Esophagus squamous epithelium (tissue), 5 donors: ENCODE results near the gene DHX57. TPM values are rescaled to one million over a fixed set of nuclear protein-coding genes. Genes with fewer than 3 reads are reported as not detected.

ENCODE experiments used
- DNase-seq: peaks from one replicate; lab custom pipeline; 2025; lab: John Stamatoyannopoulos, UW
- H3K27ac ChIP-seq, 4 donors: fragments of 200-600 bp; sonication (generic); one replicate each; pipeline ENCODE4 v1.5.1; 2016 to 2019; ENCODE audit warnings: mild to moderate bottlenecking in 1 of 4
- H3K27me3 ChIP-seq, 4 donors: fragments of 200-600 bp; sonication (generic); 1 replicate in 3 of 4; 2 replicates in 1 of 4; pipeline versions ENCODE4 v1.5.1 to v1.6.0; 2017 to 2021; ENCODE audit warnings: antibody characterized with exemption in 1 of 4
- H3K36me3 ChIP-seq, 3 donors: fragments of 200-600 bp; sonication (generic); one replicate each; pipeline ENCODE4 v1.5.1; 2016 to 2019
- H3K4me1 ChIP-seq, 3 donors: fragments of 200-600 bp; sonication (generic); one replicate each; pipeline ENCODE4 v1.5.1; 2017 to 2019
- H3K4me3 ChIP-seq, 4 donors: fragments of 200-600 bp; sonication (generic); 1 replicate in 3 of 4; 2 replicates in 1 of 4; pipeline ENCODE4 v1.5.1; 2016 to 2019; ENCODE audit warnings: mild to moderate bottlenecking in 2 of 4, moderate library complexity in 1 of 4
- H3K9me3 ChIP-seq, 3 donors: fragments of 200-600 bp; sonication (generic); one replicate each; pipeline ENCODE4 v1.5.1; 2016 to 2019
- CTCF ChIP-seq, 6 experiments: fragments of 450-650 bp in 4 of 6; fragments of 200-600 bp in 2 of 6; sonication (generic) in 2 of 6; IDR thresholded peaks; one replicate each; pipeline ENCODE4 v1.5.1; 2016 to 2019; ENCODE audit warnings: antibody characterized with exemption in 6 of 6, mild to moderate bottlenecking in 4 of 6, moderate library complexity in 4 of 6
- POLR2A ChIP-seq, 4 donors: fragments of 450-650 bp; IDR thresholded peaks; one replicate each; pipeline ENCODE4 v1.6.1; 2017; ENCODE audit warnings: antibody characterized with exemption in 4 of 4, mild to moderate bottlenecking in 4 of 4, moderate library complexity in 3 of 4
- WGBS, 2 donors: methylation state at CpG; one replicate each; pipeline ENCODE4 v1.1.5; 2018; 5-methylcytosine and 5-hydroxymethylcytosine counted together
- intact Hi-C: fragments of 100-400 bp; cut with DNase I; formaldehyde crosslinking; loops from one replicate; pipeline ENCODE4 v1.15.0; 2022
- total RNA-seq, 4 donors: library from RNA; depleted of rRNA; stranded (reverse); fragments of >200 nt; gene quantifications; one replicate each; pipeline ENCODE4 v1.1.0, GENCODE V29; 2016
- donor health status: DM: yes; HTN: yes; CAD: no.

The DHX57 gene
- total RNA-seq, 4 donors from 2014 or later: 7.1 to 13.5 (median 10.1) TPM

- H3K36me3 ChIP-seq: no peaks in the 10 kb centered on the region
- intact Hi-C loops: no loop called here
- H3K4me3 ChIP-seq: no peak overlapping the region
- no peaks in the 10 kb centered on the region for H3K9me3 ChIP-seq
- no peak overlapping the region for H3K27ac ChIP-seq
- no peak for DNase-seq
- H3K27me3 ChIP-seq: no peaks in the 10 kb centered on the region
- no peaks in the 10 kb centered on the region for H3K4me1 ChIP-seq
- WGBS, 2 donors: 82 to 89% methylated on average over 5 of the region's 5 CpGs
- no peak for TF ChIP-seq POLR2A (IDR thresholded peaks at IDR 0.05)
- no peak for TF ChIP-seq CTCF (IDR thresholded peaks at IDR 0.05)
Observed at GRCh38 chr2:38898256-38898655, 22.5 kb upstream of the DHX57 start.

- H3K4me3 ChIP-seq: no peak overlapping the region
- intact Hi-C loops: no loop called here
- no peaks in the 10 kb centered on the region for H3K9me3 ChIP-seq
- no peak overlapping the region for H3K27ac ChIP-seq
- TF ChIP-seq CTCF (IDR thresholded peaks at IDR 0.05) (no peak), POLR2A (IDR thresholded peaks at IDR 0.05) (no peak)
- no peak for DNase-seq
- no peaks in the 10 kb centered on the region for H3K27me3 ChIP-seq
- H3K4me1 ChIP-seq: no peaks in the 10 kb centered on the region
- H3K36me3 ChIP-seq: no peaks in the 10 kb centered on the region
Observed at GRCh38 chr2:38892819-38893218, 17.1 kb upstream of the DHX57 start.

GRCh38 chr2:38889575-38889974 lies 13.8 kb upstream of the DHX57 start, which contains the start of gene ARHGEF33:
ARHGEF33 (plus strand) TSS chr2:38889875; CDS start chr2:38919448, 29,573 bp downstream.
- intact Hi-C loops: no loop called here
- Histone ChIP-seq H3K27me3 (no peaks in the 10 kb centered on the region), H3K36me3 (no peaks in the 10 kb centered on the region), H3K4me3 (no peak within 1 kb of the TSS), H3K27ac (no peak within 1 kb of the TSS), H3K9me3 (no peaks in the 10 kb centered on the region), H3K4me1 (no peaks in the 10 kb centered on the region)
- no peak for DNase-seq
- 87 to 89% methylated on average over 3 of the region's 3 CpGs for WGBS, 2 donors
- no peak for TF ChIP-seq POLR2A (IDR thresholded peaks at IDR 0.05)
- no peak for TF ChIP-seq CTCF (IDR thresholded peaks at IDR 0.05)

- DNase-seq: no peak
- Histone ChIP-seq H3K4me3 (no peak overlapping the region), H3K36me3 (no peaks in the 10 kb centered on the region), H3K27ac (no peak overlapping the region), H3K4me1 (no peaks in the 10 kb centered on the region), H3K27me3 (no peaks in the 10 kb centered on the region), H3K9me3 (no peaks in the 10 kb centered on the region)
- intact Hi-C loops: no loop called here
- TF ChIP-seq CTCF (IDR thresholded peaks at IDR 0.05) (no peak), POLR2A (IDR thresholded peaks at IDR 0.05) (no peak)
Observed at GRCh38 chr2:38889045-38889444, 13.3 kb upstream of the DHX57 start.

GRCh38 chr2:38887902-38888554 lies 12.3 kb upstream of the DHX57 start:
- no peak for DNase-seq
- H3K36me3 ChIP-seq: peaks cover 0 to 9% (median 0%) of the 10 kb centered on the region in 3 donors
- H3K4me3 ChIP-seq: no peak overlapping the region
- no peaks in the 10 kb centered on the region for H3K4me1 ChIP-seq
- H3K27ac ChIP-seq: no peak overlapping the region
- 79 to 100% methylated on average over 1 of the region's 1 CpG for WGBS, 2 donors
- H3K27me3 ChIP-seq: no peaks in the 10 kb centered on the region
- intact Hi-C loops: no loop called here
- TF ChIP-seq POLR2A (IDR thresholded peaks at IDR 0.05): no peak
- no peak for TF ChIP-seq CTCF (IDR thresholded peaks at IDR 0.05)
- no peaks in the 10 kb centered on the region for H3K9me3 ChIP-seq
